Uterus (tissue), 2 donors: ENCODE data around the gene TARS3.

ENCODE experiments used
- POLR2A ChIP-seq, 2 donors: fragments of 450-650 bp; IDR thresholded peaks; one replicate each; pipeline ENCODE4 v1.6.1; 2016; ENCODE audit warnings: antibody characterized with exemption in 2 of 2, mild to moderate bottlenecking in 1 of 2, moderate library complexity in 1 of 2
- TF ChIP-seq, protein P1 (sequence below), 4 experiments: fragments of 200-600 bp in 2 of 4; fragments of 450-650 bp in 2 of 4; sonication (generic) in 2 of 4; IDR thresholded peaks; one replicate each; pipeline ENCODE4 v1.5.1; 2016 to 2019; ENCODE audit warnings: antibody characterized with exemption in 4 of 4, mild to moderate bottlenecking in 2 of 4, moderate library complexity in 1 of 4

DNA sequence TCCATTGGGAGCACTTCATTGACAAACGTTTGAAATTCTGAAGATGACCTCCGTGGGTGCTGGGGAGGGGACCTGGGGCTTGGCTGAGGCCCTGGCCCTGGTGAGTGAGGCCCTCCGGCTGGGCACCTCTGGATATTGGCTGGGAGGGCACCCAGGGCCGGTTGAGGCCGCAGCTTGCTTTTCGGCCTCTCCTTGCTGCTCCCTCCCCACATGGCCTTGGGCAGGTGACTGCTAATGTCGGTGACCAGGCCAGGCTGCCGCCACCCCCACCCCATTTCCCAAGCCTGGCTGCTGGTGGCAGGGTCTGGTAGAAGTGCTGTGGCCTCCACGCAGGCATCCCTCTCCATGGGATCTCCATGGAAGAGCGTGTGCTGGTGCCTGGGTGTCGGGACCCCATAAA is 111.6 kb downstream of the TARS3 start:
- no peak for TF ChIP-seq POLR2A (IDR thresholded peaks at IDR 0.05)
- TF ChIP-seq, protein P1, sequence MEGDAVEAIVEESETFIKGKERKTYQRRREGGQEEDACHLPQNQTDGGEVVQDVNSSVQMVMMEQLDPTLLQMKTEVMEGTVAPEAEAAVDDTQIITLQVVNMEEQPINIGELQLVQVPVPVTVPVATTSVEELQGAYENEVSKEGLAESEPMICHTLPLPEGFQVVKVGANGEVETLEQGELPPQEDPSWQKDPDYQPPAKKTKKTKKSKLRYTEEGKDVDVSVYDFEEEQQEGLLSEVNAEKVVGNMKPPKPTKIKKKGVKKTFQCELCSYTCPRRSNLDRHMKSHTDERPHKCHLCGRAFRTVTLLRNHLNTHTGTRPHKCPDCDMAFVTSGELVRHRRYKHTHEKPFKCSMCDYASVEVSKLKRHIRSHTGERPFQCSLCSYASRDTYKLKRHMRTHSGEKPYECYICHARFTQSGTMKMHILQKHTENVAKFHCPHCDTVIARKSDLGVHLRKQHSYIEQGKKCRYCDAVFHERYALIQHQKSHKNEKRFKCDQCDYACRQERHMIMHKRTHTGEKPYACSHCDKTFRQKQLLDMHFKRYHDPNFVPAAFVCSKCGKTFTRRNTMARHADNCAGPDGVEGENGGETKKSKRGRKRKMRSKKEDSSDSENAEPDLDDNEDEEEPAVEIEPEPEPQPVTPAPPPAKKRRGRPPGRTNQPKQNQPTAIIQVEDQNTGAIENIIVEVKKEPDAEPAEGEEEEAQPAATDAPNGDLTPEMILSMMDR (IDR thresholded peaks at IDR 0.05) = no peak
